Heart right ventricle (tissue), 16 donors: ENCODE results near the gene ABHD1. TPM values are rescaled to one million over a fixed set of nuclear protein-coding genes. Genes with fewer than 3 reads are reported as not detected.

Source experiments
- ATAC-seq, 8 donors: fragments of 200-7000 bp; cut with Tn5 transposase; one replicate each; pipeline ENCODE4 v1.9.1; 2020; ENCODE audit warnings: mild to moderate bottlenecking in 8 of 8, moderate library complexity in 8 of 8, moderate number of reproducible peaks in 1 of 8
- DNase-seq, 2 donors: peaks; one replicate each; pipeline ENCODE4 v3.0.0-alpha.2; 2020
- H3K27ac ChIP-seq, 10 donors: fragments of 200-600 bp; sonication (generic) in 2 of 10; one replicate each; pipeline versions ENCODE4 v1.5.0 to v1.8.0; 2020 to 2022; ENCODE audit warnings: mild to moderate bottlenecking in 3 of 10
- H3K27me3 ChIP-seq, 7 donors: fragments of 200-600 bp; one replicate each; pipeline ENCODE4 v1.8.0; 2021 to 2022; ENCODE audit warnings: mild to moderate bottlenecking in 2 of 7
- H3K36me3 ChIP-seq, 9 donors: fragments of 200-600 bp; sonication (generic) in 1 of 9; one replicate each; pipeline versions ENCODE4 v1.5.0 to v1.8.0; 2020 to 2022; ENCODE audit warnings: mild to moderate bottlenecking in 2 of 9
- H3K4me1 ChIP-seq, 9 donors: fragments of 200-600 bp; sonication (generic) in 1 of 9; one replicate each; pipeline versions ENCODE4 v1.5.0 to v1.8.0; 2020 to 2022; ENCODE audit warnings: mild to moderate bottlenecking in 4 of 9
- H3K4me3 ChIP-seq, 10 donors: fragments of 200-600 bp; sonication (generic) in 2 of 10; one replicate each; pipeline versions ENCODE4 v1.5.0 to v1.8.0; 2020 to 2022; ENCODE audit warnings: mild to moderate bottlenecking in 7 of 10, moderate library complexity in 2 of 10
- H3K9me3 ChIP-seq, 11 donors: fragments of 200-600 bp in 10 of 11; sonication (generic) in 2 of 11; one replicate each; pipeline versions ENCODE4 v1.5.0 to v1.8.0; 2013 to 2022; ENCODE audit warnings: mild to moderate bottlenecking in 2 of 11, control low read depth in 1 of 11, moderate library complexity in 1 of 11
- CTCF ChIP-seq, 9 donors: fragments of 200-600 bp; sonication (generic) in 2 of 9; IDR thresholded peaks; one replicate each; pipeline versions ENCODE4 v1.5.0 to v1.8.0; 2021 to 2022; ENCODE audit warnings: antibody characterized with exemption in 9 of 9, mild to moderate bottlenecking in 5 of 9, moderate library complexity in 1 of 9
- WGBS, 2 donors: extraction: QIAGEN DNeasy Blood & Tissue Kit; methylation state at CpG; one replicate each; pipeline ENCODE4 v1.1.7; 2013; ENCODE audit warnings: inconsistent platforms in 1 of 2; 5-methylcytosine and 5-hydroxymethylcytosine counted together
- intact Hi-C, 10 donors: fragments of 100-400 bp; cut with DNase I; formaldehyde crosslinking; loops; one replicate each; pipeline versions ENCODE4 v1.11.1 to v1.14.2; 2022
- polyA plus RNA-seq, 2 donors: library from polyadenylated mRNA; stranded (reverse); fragments of 200-250 nt; gene quantifications; one replicate each; pipeline ENCODE4 v1.2.3, GENCODE V29; 2013
- total RNA-seq, 10 donors: library from RNA; stranded (reverse); fragmentation: NEBNext Ultra II Directional in 3 of 10; extraction: Animal tissue kit (Norgen Biotek cat#: 25700) in 3 of 10; gene quantifications; one replicate each; pipeline versions ENCODE4 v1.2.1 to v1.2.4, GENCODE V29; 2021 to 2023
- donor health status: Arrhythmogenic right ventricular cardiomyopathy.
- donor health status: ischemic (EF 13 %, LVEDD 7.1; RV severe dilation, severe dysfunction).
- donor health status: healthy with polysubstance abuse.
- donor health status: DM: no; HTN: yes; CAD: no.
- donor health status: DM: no; HTN: no; CAD: no.
- donor health status: ischemic (EF 25% LVEDD 6.9; RV normal size, moderate dysfunction).
- donor health status: ischemic (EF 25% LVEDD 5.7; RV mildly dilated, moderate dysfunction).
- donor health status: healthy.
- donor health status: DM: yes; HTN: yes; CAD: no.
- donor health status: Ischemic cardiomyopathy.
- donor health status: ischemic (EF 35%, LVEDD 5.7; RV mildly dilated, moderate dysfunction).
- donor health status: nonischemic (EF 11% LVEDD 7.7; RV severe dilation, severe dysfunction).
- donor health status: DM: yes; HTN: yes; CAD: no.
- donor health status: PGD.
- donor health status: ischemic (EF 29% LVEDD 5.4; RV normal size, mild dysfunction).
- donor health status: nonischemic (EF 23%, LVEDD 6.1; RV moderate dilation, normal function).

The ABHD1 gene
- total and polyA plus RNA-seq, 12 donors: 0.29 to 12.1 (median 2.5) TPM

- Histone ChIP-seq H3K4me3 (no peak overlapping the region), H3K27me3 (no peaks in the 10 kb centered on the region), H3K27ac (peak overlapping the region in 1 of 10 donors; percentile 26), H3K4me1 (peaks cover 10 to 63% (median 50%) of the 10 kb centered on the region in 9 donors), H3K9me3 (no peaks in the 10 kb centered on the region), H3K36me3 (peaks cover 0 to 13% (median 0%) of the 10 kb centered on the region in 9 donors)
- ATAC-seq: no peak
- 87 to 91% methylated on average over 20 of the region's 20 CpGs for WGBS, 2 donors
- DNase-seq: no peak
- no peak for TF ChIP-seq CTCF (IDR thresholded peaks at IDR 0.05)
- intact Hi-C loops: loop anchor here in 6 of 10 donors (5.0 to 10.0 kb wide), 4 partner anchors 49 to 121 kb away; partner anchors contain the start of gene TMEM214 (in 4 of the 6)
Observed at GRCh38 chr2:27083410-27084296, 40.0 kb upstream of the ABHD1 start.

- no peaks in the 10 kb centered on the region for H3K27me3 ChIP-seq
- peaks cover 10 to 63% (median 50%) of the 10 kb centered on the region in 9 donors for H3K4me1 ChIP-seq
- peak overlapping the region in 3 of 10 donors; percentile 86 to 94 (median 89) for H3K27ac ChIP-seq
- TF ChIP-seq CTCF (IDR thresholded peaks at IDR 0.05): no peak
- no peak overlapping the region for H3K4me3 ChIP-seq
- intact Hi-C loops: loop anchor here in 9 of 10 donors (5.0 to 10.0 kb wide), 6 partner anchors 32 to 122 kb away; partner anchors contain the start of genes TMEM214 (in 6 of the 9) and AGBL5 (in 2 of the 9)
- H3K9me3 ChIP-seq: no peaks in the 10 kb centered on the region
- 80 to 89% methylated on average over 6 of the region's 6 CpGs for WGBS, 2 donors
- DNase-seq: no peak
- peaks cover 0 to 13% (median 0%) of the 10 kb centered on the region in 9 donors for H3K36me3 ChIP-seq
- no peak for ATAC-seq
Observed at GRCh38 chr2:27084297-27085061, 39.1 kb upstream of the ABHD1 start.

GRCh38 chr2:27085062-27085672 is 38.4 kb upstream of the ABHD1 start:
- Histone ChIP-seq H3K9me3 (no peaks in the 10 kb centered on the region), H3K36me3 (peaks cover 0 to 13% (median 0%) of the 10 kb centered on the region in 9 donors), H3K27me3 (no peaks in the 10 kb centered on the region), H3K4me3 (peak overlapping the region in 9 of 10 donors; percentile 56 to 80 (median 74)), H3K27ac (peak overlapping the region in 9 of 10 donors; percentile 86 to 98 (median 93)), H3K4me1 (peaks cover 10 to 61% (median 43%) of the 10 kb centered on the region in 9 donors)
- ATAC-seq: no peak
- intact Hi-C loops: loop anchor here in 8 of 10 donors (5.0 to 10.0 kb wide), 6 partner anchors 33 to 123 kb away; partner anchors contain the start of genes TMEM214 (in 4 of the 8) and AGBL5 (in 2 of the 8)
- DNase-seq: no peak
- TF ChIP-seq CTCF (IDR thresholded peaks at IDR 0.05): peak in 1 of 9 donors; percentile 39
- whole genome bisulfite sequencing, 2 donors: 50 to 55% methylated on average over 10 of the region's 10 CpGs
